ENCODE data around the gene ARHGAP28.

DNA sequence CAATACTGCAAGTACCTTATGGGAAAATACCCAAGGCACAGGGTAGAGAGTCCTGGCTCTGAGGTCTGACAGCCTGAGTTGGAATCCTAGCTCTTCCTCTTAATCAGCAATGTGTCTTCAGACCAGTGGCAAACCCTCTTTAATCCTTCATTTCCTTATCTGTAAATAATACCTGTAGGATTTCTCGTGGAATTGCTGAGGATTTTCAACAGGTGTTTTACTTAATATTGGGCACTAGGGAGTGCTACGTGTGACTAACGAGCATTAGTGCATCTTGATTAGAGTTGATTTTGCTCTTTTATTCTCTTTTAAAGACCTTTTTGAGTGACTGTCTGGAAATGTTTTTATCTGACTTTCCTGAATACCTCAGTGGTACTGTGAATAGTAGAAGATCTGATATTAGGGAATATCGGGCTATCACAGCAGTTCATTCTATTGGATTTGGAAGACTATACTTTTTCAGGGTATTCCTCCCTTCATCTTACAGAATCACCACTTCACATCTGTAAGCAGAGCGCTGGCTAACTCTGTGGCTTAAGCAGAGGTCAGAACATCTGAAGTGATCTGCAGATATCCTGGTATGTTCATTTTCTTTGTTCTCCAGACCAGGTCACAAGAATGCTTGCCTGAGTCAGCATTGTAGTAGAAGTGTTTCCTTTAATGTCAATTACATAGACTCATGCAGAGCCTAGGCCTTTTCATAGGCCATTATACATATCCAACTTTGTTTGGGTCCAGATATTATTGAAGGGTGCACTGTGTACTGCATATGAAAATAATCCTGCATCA, 49.1 kb downstream of the ARHGAP28 start:
- TF ChIP-seq POLR2A (IDR thresholded peaks at IDR 0.05) (no peak), EP300 (IDR thresholded peaks at IDR 0.05; ENCODE audit: low read depth) (no peak)
- TF ChIP-seq, protein P1, sequence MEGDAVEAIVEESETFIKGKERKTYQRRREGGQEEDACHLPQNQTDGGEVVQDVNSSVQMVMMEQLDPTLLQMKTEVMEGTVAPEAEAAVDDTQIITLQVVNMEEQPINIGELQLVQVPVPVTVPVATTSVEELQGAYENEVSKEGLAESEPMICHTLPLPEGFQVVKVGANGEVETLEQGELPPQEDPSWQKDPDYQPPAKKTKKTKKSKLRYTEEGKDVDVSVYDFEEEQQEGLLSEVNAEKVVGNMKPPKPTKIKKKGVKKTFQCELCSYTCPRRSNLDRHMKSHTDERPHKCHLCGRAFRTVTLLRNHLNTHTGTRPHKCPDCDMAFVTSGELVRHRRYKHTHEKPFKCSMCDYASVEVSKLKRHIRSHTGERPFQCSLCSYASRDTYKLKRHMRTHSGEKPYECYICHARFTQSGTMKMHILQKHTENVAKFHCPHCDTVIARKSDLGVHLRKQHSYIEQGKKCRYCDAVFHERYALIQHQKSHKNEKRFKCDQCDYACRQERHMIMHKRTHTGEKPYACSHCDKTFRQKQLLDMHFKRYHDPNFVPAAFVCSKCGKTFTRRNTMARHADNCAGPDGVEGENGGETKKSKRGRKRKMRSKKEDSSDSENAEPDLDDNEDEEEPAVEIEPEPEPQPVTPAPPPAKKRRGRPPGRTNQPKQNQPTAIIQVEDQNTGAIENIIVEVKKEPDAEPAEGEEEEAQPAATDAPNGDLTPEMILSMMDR (IDR thresholded peaks at IDR 0.05), result no peak

All from transverse colon (tissue), 3 donors.